ENCODE results near the gene P3H3.

P3H3 gene

DNA sequence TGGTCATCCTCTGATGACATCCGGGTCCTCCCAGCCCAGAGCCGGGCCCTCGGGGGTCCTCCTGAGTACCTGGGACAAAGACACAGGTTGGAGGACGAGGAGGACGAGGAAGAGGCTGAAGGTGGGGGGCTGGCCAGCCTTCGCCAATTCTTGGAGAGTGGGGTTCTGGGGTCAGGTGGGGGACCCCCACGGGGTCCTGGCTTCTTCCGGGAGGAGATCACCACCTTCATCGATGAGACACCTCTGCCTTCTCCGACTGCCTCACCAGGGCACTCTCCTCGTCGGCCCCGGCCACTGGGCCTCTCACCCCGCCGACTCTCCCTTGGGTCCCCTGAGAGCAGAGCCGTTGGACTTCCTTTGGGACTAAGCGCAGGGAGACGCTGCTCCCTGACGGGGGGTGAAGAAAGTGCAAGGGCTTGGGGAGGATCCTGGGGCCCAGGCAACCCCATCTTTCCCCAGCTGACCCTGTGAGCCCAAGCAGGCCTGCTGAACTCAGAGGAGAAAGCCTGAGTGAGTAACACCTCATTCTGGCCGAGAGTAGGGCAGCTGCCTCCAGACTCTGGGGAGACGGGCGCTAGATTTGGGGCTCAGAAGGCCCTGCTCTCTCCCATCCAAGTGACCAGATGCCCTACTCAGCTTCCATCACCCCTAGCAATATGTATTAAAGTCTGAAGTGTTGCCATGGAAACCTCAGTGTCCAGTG is 1.3 kb upstream of the P3H3 start:
- no peak for DNase-seq

DNA sequence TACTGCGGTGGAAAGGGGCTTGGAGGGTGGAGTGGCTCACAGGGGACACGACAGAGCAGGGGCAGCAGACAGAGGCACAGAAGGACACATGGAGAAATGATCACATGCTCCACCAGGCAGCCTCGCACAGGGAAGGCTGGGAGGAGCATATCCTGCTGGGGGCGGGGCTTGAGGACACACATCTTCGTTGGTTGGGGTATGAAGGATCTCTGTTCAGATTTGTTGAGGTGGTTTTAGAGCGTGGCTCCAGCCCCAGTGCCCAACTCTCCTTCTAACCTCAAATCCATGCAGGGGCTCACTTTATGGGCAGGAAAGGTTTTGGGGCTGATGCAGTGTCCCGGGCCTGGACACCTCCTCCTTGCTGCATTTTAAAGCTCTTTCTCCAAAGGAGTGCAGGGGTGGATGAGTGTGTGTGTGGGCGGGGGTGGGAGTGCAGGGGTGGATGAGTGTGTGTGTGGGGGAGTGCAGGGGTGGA is 733 bp upstream of the P3H3 start:
- peak; percentile 85 for DNase-seq

DNA sequence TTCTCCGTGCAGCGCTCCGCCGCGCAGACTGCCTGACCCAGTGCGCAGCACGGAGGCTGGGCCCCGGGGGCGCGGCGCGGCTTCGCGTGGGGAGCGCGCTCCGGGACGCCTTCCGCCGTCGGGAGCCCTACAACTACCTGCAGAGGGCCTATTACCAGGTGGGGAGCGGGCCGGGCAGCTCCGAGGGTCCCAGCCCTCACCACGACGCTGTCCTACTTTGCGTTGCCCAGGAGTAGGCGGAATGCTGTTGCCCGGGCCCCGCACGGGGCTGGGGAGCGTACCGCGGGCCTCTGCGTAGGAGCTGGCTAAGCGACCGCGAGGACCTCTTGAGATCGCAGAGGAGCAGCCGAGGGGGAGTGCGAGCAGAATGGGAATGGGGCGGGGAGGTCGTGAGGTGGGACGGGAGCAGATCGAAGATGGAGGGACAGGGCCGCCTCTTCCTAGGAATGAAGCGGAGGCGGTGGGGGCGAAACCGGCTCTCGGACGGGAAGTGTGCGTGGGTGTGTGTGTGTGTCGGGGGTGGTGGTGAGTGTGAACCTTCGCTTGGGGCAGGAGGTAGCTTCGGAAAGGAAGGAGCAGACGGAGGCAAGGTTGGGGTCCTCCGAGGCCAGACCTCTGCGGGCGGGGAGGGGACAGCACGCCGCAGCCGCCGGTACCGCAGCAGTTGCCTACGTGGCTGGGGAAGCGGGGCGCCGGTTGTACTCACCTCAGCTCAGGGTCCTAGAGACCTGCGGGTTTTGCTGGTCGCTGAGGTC is 751 bp downstream of the P3H3 start:
- peak; percentile 58 for DNase-seq

DNA sequence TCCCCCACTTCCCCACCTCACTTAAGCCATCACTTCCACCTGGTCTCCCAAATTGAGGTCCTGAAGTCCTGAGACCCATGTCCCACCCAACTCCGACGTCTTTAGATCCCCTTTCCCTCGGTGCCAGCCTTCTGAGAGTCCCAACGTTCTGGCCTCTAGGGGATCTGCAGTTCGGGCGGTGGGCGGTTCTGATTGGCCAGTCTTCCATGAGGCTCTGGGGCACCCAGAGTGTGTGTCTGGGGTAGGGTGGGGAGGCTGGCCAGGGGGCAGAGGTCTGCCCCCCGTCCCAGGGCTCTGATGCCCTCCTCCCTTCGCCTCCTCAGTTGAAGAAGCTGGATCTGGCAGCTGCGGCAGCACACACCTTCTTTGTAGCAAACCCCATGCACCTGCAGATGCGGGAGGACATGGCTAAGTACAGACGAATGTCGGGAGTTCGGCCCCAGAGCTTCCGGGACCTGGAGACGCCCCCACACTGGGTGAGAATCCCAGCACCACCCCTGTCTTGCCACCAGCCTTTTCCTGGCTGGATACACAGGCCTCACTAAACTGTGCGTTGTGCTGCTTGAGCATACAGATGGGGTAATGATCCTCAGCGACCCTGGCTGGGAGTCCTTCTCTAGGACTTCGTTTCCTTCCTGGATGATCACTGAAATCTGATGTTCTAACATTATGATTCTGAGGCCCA is 1.5 kb downstream of the P3H3 start:
- peak; percentile 60 for DNase-seq

DNA sequence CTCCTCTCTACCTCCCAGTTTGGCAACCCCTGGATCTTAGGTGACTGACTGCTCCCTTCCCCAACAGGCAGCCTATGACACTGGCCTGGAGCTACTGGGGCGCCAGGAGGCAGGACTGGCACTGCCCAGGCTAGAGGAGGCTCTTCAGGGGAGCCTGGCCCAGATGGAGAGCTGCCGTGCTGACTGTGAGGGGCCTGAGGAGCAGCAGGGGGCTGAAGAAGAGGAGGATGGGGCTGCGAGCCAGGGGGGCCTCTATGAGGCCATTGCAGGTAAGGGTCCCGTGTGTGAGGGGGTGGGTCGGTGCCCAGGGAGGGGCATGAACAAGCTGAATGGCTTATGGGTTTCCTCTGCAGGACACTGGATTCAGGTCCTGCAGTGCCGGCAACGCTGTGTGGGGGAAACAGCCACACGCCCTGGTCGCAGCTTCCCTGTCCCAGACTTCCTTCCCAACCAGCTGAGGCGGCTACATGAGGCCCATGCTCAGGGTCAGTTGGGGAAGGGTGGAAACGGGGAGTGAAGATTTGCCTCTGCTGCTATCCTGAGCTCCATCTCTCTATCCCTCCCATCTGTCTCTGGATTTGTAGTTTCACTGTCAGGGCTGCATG is 2.2 kb downstream of the P3H3 start:
- DNase-seq, result no peak

DNA sequence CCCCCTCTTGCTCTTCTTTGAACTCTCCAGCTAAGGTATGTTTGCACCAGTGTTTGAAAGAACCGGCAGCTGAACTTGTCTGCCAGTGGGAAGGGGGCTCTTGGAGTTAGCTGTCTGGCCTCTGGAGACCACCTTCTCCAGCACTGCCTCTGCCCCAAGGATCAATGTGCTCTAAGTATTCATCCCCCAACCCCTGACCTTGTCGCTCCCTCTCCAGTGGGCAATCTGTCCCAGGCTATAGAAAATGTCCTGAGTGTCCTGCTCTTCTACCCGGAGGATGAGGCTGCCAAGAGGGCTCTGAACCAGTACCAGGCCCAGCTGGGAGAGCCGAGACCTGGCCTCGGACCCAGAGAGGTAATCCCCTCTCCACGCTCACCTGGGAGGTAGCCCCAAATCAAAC is 2.8 kb downstream of the P3H3 start:
- DNase-seq, result no peak

DNA sequence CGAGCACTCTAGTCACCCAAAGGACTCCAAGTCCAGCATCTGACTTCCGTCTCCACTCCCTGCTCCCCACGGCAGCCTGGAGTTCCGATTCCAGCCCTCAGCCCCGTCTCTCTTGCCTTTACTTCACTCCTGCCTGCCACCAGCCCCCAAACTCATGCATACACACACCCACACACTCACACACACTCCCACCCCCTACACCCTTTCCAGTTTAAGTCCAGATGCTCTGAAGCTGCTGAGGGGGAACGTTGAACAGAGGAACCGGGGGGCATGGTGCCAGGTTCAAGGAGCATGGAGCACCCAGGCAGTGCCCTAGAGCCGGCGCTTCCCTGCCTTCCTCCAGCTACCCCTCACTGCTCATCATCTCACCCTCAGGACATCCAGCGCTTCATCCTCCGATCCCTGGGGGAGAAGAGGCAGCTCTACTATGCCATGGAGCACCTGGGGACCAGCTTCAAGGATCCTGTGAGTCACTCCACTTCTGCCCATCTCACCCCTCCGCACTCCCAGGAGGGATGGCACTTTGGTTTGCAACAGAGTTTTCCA is 3.3 kb downstream of the P3H3 start:
- no peak for DNase-seq

DNA sequence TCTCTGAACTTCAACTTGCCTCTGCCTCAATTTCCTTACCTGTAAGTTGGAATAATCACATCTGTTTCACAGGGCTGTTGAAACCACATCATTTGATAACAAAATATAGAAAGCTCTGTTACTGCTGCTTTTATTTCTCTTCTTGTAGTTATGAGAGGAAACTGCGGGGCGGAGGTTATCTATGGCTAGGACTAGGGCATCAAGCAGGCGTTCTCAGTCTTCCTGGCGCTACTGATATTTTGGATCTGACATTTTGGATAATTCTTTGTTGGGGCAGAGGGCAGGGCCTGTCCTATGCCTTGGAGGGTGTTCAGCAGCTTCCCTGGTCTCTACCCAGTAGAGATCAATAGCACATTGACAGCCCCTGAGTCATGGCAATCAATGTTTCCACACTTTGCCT is 3.9 kb downstream of the P3H3 start:
- no peak for DNase-seq

DNA sequence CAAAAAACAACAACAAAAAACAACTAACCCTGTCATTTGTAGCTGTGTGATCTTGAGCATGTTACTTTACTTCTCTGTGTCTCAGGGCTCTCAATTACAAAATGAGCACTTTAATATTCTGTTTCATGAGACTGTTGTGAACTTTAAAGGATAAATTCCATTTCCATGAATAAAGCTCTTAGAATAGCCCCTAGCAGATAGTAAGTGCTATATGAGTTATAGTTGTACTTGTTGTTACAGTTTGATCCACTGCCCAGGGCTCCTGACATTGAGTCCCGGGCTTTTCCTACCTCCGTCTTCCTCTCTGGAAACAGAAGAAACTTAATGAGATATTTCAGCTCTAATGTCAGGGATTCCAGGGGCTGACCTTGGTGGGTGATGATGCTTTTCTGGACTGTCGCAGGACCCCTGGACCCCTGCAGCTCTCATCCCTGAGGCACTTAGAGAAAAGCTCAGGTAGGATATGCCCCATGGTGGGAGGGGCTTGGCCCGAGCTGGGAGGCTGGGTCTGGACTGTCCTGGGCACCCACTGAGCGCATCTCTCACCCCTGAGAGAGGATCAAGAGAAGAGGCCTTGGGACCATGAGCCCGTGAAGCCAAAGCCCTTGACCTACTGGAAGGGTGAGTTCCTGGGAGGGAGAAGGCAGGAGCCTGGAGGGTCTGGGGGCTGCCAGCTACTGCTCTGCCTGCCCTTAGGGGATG is 5.1 kb downstream of the P3H3 start:
- no peak for DNase-seq

DNA sequence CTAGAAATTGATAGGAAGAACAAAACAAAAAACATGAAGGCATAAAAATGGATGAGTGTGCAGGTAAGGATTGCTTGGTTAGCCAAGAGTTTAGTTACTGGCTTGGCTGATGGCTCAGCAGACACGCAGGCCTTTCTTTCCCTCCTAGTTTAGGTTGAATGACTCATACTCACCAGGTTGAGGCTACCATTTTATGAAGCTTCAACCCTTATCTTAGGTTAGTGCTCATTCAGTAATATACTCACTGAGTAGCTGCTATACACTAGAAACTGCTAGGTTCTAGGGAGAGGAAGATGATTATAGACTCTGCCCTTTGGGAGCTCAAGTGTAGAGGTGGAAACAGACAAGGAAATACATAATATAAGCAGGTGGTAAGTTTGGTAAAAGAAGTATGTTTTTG is 6.0 kb downstream of the P3H3 start:
- DNase-seq, result no peak

DNA sequence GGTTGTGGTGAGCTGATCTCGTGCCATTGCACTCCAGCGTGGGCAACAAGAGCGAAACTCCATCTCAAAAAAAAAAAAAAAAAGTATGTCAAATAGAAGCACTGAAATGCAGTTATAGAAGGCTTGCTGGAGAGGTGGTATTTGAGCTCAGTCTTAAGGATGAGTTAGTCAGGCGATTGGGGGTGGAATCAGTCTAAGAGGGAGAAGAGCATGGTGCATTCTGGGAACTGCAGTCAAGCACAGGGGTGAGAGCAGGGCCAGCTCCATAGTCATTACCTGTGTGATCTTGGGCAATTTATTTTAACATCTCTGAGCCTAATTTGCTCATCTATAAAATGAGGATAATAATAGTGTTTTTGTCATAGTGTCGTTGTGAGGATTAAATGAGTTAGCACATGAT is 6.7 kb downstream of the P3H3 start:
- no peak for DNase-seq

DNA sequence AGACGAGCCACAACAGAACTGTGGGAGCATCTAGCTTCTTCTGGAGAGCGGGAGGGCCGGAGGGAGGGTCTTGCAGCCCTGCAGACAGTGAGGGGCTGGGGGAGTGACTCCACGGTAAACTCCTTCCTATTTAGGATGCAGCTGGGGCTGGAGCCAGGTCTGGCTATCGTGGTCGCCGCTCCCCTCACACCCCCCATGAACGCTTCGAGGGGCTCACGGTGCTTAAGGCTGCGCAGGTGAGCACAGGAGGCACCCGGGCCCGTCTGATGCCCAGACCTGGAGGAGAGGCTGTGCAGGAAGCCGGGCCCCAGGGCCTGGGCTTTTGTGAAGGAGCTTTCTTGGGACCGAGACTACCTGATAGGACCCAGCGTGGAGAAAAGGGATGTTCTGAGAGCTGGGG is 8.6 kb downstream of the P3H3 start:
- DNase-seq, result no peak

DNA sequence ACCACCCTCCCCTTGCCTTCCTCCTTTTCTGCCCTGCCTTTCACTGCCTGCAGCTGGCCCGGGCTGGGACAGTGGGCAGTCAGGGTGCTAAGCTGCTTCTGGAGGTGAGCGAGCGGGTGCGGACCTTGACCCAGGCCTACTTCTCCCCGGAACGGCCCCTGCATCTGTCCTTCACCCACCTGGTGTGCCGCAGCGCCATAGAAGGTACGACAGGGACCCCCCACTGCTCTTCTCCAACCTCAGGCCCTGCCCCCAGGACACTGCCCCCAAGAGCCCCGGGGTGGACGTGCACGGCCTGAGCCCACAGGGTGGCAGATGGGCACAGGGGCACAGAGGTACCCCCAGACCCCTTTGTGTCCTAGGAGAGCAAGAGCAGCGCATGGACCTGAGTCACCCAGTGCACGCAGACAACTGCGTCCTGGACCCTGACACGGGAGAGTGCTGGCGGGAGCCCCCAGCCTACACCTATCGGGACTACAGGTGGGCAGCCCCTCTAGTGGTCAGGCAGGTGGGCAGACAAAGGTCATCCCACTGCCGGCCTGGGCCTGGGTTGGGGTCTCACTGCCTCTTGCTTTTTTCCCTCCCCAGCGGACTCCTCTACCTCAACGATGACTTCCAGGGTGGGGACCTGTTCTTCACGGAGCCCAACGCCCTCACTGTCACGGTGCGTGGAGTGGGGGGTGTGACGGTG is 9.3 kb downstream of the P3H3 start:
- no peak for DNase-seq

DNA sequence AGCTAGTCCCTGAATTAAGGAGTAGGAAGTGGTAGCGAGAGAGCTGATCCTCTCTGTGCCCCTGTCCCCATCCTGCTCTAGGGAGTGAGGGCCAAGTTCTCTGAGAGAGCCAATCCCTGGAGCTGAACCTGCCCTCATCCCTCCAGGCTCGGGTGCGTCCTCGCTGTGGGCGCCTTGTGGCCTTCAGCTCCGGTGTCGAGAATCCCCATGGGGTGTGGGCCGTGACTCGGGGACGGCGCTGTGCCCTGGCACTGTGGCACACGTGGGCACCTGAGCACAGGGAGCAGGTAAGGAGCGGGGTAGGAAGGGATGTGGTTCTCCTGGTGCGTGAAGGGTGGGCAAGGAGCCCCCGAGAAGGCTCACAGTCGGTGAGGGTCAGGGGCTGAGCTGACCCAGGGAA is 10.6 kb downstream of the P3H3 start:
- no peak for DNase-seq

DNA sequence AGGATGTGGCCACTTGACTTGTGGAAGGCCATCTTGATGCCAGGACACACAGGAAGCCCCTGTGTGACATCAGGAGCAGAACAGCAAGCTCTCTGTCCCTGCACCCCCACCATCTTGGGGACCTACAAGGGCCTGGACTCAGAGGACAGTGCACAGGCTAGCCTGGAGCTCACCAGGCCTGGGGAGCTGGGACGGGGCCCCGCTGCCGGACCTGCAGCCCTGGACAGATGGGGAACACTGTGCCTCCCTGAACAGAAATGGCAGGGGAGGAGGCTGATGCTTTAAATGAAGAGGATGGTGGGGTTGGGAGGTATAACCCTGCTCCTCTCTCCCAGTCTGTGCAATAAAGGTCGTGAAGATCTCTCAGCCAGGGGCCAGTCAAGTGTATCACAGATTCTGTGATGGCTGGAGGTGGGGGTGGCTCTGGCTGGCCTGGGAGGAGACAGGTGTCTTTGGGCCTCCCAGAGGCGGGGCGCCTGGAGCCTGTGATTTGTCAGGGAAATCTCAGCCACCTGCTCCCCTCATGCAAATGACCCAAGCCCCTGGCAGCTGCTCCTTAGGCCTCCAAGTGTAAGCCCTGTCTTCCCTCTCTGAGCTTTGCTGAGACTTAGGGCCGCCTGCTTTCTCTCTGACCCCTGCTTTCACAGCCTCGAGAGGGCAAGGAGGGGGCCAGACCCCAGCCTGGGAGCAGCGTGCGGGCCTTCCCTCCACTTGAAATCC is 11.4 kb downstream of the P3H3 start:
- no peak for DNase-seq

DNA sequence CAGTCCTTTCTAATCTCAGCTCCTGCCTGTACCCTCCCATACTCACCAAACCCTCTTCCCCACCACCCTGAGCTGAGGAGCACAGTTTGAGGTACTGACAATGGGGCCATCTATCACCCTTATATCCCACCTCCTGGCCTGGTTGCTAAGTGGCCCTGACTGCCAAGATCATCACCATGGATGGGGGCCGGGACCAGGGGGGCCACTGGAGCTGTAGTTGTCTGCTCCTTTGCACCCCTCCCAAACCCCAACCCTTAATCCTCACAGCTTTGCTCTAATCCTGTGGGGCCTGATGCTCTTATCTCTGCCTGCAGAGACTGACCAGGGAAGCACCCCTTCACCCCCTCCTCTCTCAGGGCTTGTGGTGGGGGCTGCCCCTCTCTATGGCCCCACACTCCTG is 12.1 kb downstream of the P3H3 start:
- DNase-seq, result no peak

DNA sequence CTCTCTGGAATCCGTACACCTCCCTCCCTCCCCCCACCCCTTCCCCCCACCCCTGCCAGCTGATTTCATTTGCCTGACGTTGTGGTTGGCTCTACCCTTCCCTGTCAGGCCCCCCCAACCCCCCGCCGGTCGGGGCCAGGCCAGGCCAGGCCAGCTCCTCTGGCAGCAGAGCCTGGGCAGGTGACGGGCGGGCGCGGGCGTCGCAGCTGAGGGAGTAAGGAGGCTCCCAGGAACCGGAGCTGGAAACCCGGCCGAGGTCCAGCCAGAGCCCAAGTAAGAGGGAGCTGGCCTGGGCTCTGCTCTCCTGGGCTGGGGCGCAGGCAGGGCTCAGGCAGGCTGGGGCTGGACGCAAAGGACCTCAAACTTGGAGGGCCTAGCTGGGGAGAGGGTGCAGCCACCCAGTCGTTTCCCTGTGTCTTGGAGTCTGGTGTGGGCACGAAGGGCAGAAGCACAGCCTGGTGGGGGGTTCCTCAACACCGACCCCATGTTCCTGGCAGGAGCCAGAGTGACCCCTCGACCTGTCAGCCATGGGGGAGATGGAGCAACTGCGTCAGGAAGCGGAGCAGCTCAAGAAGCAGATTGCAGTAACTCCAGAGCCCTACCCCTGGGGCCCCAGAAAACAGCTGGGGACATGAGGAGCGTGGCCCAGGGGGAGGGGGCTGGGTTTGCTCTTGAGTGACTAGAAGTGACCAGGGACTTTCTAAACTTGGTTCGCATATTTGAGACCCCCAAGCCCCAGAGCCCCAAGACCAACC is 12.7 kb downstream of the P3H3 start, which contains the start of gene GNB3:
TSS of gene GNB3 (plus strand) at position 165 of the 755 bp plus-strand sequence. CDS start at position 528, 363 bp downstream.
- no peak for DNase-seq

DNA sequence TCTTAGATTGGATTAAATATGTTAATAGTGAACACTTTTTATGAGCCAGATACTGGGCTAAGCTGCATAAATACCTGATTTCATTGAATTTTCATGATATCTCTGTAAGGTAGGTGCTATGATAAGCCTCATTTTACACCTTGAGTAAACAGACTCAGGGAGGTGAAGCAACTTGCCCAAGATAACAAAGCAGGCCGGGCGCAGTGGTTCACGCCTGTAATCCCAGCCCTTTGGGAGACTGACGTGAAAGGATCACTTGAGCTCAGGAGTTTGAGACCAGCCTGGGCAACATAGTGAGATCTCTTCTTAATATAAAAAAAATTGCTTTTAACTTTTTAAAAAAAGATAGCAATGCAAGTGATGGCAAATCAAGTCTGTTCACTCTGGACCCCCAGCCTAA is 13.9 kb downstream of the P3H3 start:
- DNase-seq, result no peak

DNA sequence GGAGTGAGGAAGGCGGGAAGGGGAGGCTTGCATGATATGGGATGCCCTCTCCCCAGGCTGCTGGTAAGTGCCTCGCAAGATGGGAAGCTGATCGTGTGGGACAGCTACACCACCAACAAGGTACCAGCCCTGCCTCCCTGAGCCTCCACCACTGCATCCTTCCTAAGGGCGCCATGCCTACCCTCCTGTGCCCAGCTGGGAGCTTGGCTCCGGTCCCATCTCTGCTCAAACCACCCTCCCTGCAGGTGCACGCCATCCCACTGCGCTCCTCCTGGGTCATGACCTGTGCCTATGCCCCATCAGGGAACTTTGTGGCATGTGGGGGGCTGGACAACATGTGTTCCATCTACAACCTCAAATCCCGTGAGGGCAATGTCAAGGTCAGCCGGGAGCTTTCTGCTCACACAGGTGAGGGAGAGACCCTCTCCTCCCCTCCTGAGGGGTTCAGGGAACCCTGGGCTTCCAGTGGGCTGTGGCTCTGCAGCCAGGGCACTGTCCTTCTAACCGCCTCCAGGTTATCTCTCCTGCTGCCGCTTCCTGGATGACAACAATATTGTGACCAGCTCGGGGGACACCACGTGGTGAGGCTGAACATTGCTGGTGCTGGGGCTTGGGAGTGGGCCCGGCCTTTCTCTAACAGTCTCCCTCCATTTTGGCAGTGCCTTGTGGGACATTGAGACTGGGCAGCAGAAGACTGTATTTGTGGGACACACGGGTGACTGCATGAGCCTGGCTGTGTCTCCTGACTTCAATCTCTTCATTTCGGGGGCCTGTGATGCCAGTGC is 15.1 kb downstream of the P3H3 start:
- DNase-seq, result no peak
